ENCODE results near the gene CST11. TPM values are rescaled to one million over a fixed set of nuclear protein-coding genes. Genes with fewer than 3 reads are reported as not detected.

Gene CST11
- total RNA-seq, 1 donor from 2014 or later = not detected

- Histone ChIP-seq H3K27me3 (no peaks in the 10 kb centered on the region), H3K9me3 (no peaks in the 10 kb centered on the region), H3K4me3 (no peak overlapping the region), H3K4me1 (no peaks in the 10 kb centered on the region), H3K27ac (no peak overlapping the region), H3K36me3 (peaks cover 0 to 4% of the 10 kb centered on the region in 2 donors)
- DNase-seq (ENCODE audit: low spot score in 2 of 2) = no peak
- intact Hi-C loops (cut with DNase I) = no loop called here
- TF ChIP-seq CTCF (IDR thresholded peaks at IDR 0.05) = no peak
These were observed 45.8 kb downstream of the CST11 start for GRCh38 chr20:23406880-23407279.

- no peak overlapping the region for H3K4me3 ChIP-seq
- no peaks in the 10 kb centered on the region for H3K4me1 ChIP-seq
These were observed 48.5 kb downstream of the CST11 start for GRCh38 chr20:23404196-23404595.

GRCh38 chr20:23403751-23404150, 48.9 kb downstream of the CST11 start:
- Histone ChIP-seq H3K9me3 (no peaks in the 10 kb centered on the region), H3K36me3 (peaks cover 0 to 9% of the 10 kb centered on the region in 2 donors), H3K27me3 (no peaks in the 10 kb centered on the region), H3K4me3 (no peak overlapping the region), H3K4me1 (no peaks in the 10 kb centered on the region), H3K27ac (no peak overlapping the region)
- no peak for TF ChIP-seq CTCF (IDR thresholded peaks at IDR 0.05)
- DNase-seq (ENCODE audit: low spot score in 2 of 2) = no peak
- intact Hi-C loops (cut with DNase I) = no loop called here

More at GRCh38 chr20:23404196-23404595, 48.5 kb downstream of the CST11 start:
- TF ChIP-seq CTCF (IDR thresholded peaks at IDR 0.05) = no peak
- Histone ChIP-seq H3K36me3 (peaks cover 0 to 9% of the 10 kb centered on the region in 2 donors), H3K27ac (no peak overlapping the region), H3K9me3 (no peaks in the 10 kb centered on the region), H3K27me3 (no peaks in the 10 kb centered on the region)
- DNase-seq (ENCODE audit: low spot score in 2 of 2) = no peak
- intact Hi-C loops (cut with DNase I) = no loop called here

- Histone ChIP-seq H3K27ac (no peak overlapping the region), H3K4me3 (no peak overlapping the region), H3K27me3 (no peaks in the 10 kb centered on the region), H3K9me3 (no peaks in the 10 kb centered on the region), H3K36me3 (peaks cover 0 to 9% of the 10 kb centered on the region in 2 donors), H3K4me1 (no peaks in the 10 kb centered on the region)
- no peak for DNase-seq (ENCODE audit: low spot score in 2 of 2)
- no peak for TF ChIP-seq CTCF (IDR thresholded peaks at IDR 0.05)
- intact Hi-C loops (cut with DNase I) = no loop called here
These were observed 51.6 kb downstream of the CST11 start for GRCh38 chr20:23401051-23401450.

Other genes starting within 250 kb of the CST11 start
- gene NXT1, start 102.1 kb downstream of the CST11 start, total RNA-seq = 50.0 TPM
- 54.8 TPM for gene GZF1, start 90.7 kb downstream of the CST11 start, total RNA-seq
- gene NAPB, start 31.4 kb downstream of the CST11 start, total RNA-seq = 0.75 TPM
- gene CSTL1, start 13.2 kb downstream of the CST11 start, total RNA-seq = not detected
- not detected for gene CST8, start 38.2 kb upstream of the CST11 start, total RNA-seq
- gene CST9L, start 115.6 kb upstream of the CST11 start, total RNA-seq = not detected
- gene CST9, start 153.0 kb upstream of the CST11 start, total RNA-seq = not detected
- gene CST3, start 185.1 kb upstream of the CST11 start, total RNA-seq = 2,609 TPM
- gene CST4, start 236.2 kb upstream of the CST11 start, total RNA-seq = not detected

All from ascending aorta (tissue), 2 donors.